Subcutaneous abdominal adipose tissue (tissue), 5 donors: ENCODE data around the gene TPRG1.

Source experiments
- H3K27ac ChIP-seq: one replicate; pipeline ENCODE4 v1.7.0; 2013; ENCODE audit warnings: low read depth, mild to moderate bottlenecking, inconsistent platforms, low read length, moderate library complexity
- H3K27me3 ChIP-seq, 5 donors: one replicate each; pipeline ENCODE4 v1.7.0; 2013; ENCODE audit warnings: low read length in 5 of 5, inconsistent platforms in 1 of 5; ENCODE audit not compliant: control insufficient read depth in 5 of 5, insufficient read depth in 4 of 5
- H3K36me3 ChIP-seq, 5 donors: one replicate each; pipeline ENCODE4 v1.7.0; 2013; ENCODE audit warnings: low read length in 5 of 5; ENCODE audit not compliant: control insufficient read depth in 5 of 5, insufficient read depth in 5 of 5
- H3K4me1 ChIP-seq, 5 donors: one replicate each; pipeline ENCODE4 v1.7.0; 2013; ENCODE audit warnings: low read length in 5 of 5, mild to moderate bottlenecking in 3 of 5, moderate library complexity in 1 of 5; ENCODE audit not compliant: control insufficient read depth in 5 of 5, insufficient read depth in 5 of 5
- H3K4me3 ChIP-seq, 5 donors: one replicate each; pipeline ENCODE4 v1.7.0; 2013; ENCODE audit warnings: low read length in 5 of 5, low read depth in 1 of 5
- H3K9ac ChIP-seq, 5 donors: one replicate each; pipeline ENCODE4 v1.7.0; 2013; ENCODE audit warnings: low read length in 5 of 5, mild to moderate bottlenecking in 4 of 5, moderate library complexity in 3 of 5
- H3K9me3 ChIP-seq, 5 donors: one replicate each; pipeline ENCODE4 v1.7.0; 2013; ENCODE audit warnings: low read length in 5 of 5; ENCODE audit not compliant: control insufficient read depth in 5 of 5
- donor health status: healthy.
- donor health status: healthy.
- donor health status: healthy.
- donor health status: healthy.
- donor health status: healthy.

Gene TPRG1

DNA sequence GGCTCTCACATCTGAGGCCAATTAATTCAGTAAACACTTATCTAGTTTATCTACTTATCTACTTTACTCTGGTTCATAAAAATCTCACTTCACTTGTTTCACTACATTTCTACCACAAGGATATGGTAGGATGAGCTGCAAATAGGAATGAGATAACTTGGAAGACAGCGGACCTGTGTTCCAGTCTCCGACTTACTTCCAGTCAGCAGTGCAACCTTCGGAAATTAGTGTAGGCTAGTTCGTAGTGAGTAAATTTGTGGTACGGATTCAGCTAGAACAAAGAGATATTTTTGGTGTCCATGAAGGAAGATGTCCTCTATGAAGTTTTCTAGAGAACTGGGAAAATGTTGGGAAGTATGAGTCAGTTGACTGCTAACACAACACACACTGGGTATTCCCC lies 66.3 kb downstream of the TPRG1 start:
- Histone ChIP-seq H3K9ac (no peak overlapping the region), H3K27me3 (no peaks in the 10 kb centered on the region), H3K4me1 (peaks cover 0 to 3% (median under 1%) of the 10 kb centered on the region in 5 donors), H3K36me3 (no peaks in the 10 kb centered on the region), H3K4me3 (no peak overlapping the region), H3K27ac (no peak overlapping the region), H3K9me3 (peaks cover 0 to under 1% (median 0%) of the 10 kb centered on the region in 5 donors)

- no peaks in the 10 kb centered on the region for H3K4me1 ChIP-seq
- H3K27ac ChIP-seq: no peak overlapping the region
- peaks cover 0 to 3% (median 0%) of the 10 kb centered on the region in 5 donors for H3K9me3 ChIP-seq
- no peak overlapping the region for H3K9ac ChIP-seq
- H3K27me3 ChIP-seq: no peaks in the 10 kb centered on the region
- H3K4me3 ChIP-seq: no peak overlapping the region
- peaks cover 0 to 4% (median 0%) of the 10 kb centered on the region in 5 donors for H3K36me3 ChIP-seq
Observed at GRCh38 chr3:189239616-189240015, 67.8 kb downstream of the TPRG1 start.

GRCh38 chr3:189249987-189250386 lies 78.2 kb downstream of the TPRG1 start:
- no peaks in the 10 kb centered on the region for H3K27me3 ChIP-seq
- no peaks in the 10 kb centered on the region for H3K9me3 ChIP-seq
- H3K27ac ChIP-seq: no peak overlapping the region
- H3K36me3 ChIP-seq: peaks cover 0 to 2% (median 0%) of the 10 kb centered on the region in 5 donors
- H3K4me1 ChIP-seq: no peaks in the 10 kb centered on the region
- no peak overlapping the region for H3K4me3 ChIP-seq
- H3K9ac ChIP-seq: no peak overlapping the region

DNA sequence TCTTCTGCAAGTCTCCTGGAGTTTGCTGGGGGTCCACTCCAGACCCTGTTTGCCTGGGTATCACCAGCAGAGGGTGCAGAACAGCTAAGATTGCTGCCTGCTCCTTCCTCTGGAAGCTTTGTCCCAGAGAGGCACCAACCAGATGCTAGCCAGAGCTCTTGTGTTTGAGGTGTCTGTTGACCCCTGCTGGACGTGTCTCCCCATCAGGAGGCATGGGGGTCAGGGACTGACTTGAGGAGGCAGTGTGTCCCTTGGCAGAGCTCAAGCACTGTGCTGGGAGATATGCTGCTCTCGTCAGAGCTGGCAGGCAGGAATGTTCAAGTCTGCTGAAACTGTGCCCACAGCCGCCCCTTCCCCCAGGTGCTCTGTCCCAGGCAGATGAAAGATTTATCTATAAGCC lies 86.5 kb downstream of the TPRG1 start:
- no peaks in the 10 kb centered on the region for H3K4me1 ChIP-seq

DNA sequence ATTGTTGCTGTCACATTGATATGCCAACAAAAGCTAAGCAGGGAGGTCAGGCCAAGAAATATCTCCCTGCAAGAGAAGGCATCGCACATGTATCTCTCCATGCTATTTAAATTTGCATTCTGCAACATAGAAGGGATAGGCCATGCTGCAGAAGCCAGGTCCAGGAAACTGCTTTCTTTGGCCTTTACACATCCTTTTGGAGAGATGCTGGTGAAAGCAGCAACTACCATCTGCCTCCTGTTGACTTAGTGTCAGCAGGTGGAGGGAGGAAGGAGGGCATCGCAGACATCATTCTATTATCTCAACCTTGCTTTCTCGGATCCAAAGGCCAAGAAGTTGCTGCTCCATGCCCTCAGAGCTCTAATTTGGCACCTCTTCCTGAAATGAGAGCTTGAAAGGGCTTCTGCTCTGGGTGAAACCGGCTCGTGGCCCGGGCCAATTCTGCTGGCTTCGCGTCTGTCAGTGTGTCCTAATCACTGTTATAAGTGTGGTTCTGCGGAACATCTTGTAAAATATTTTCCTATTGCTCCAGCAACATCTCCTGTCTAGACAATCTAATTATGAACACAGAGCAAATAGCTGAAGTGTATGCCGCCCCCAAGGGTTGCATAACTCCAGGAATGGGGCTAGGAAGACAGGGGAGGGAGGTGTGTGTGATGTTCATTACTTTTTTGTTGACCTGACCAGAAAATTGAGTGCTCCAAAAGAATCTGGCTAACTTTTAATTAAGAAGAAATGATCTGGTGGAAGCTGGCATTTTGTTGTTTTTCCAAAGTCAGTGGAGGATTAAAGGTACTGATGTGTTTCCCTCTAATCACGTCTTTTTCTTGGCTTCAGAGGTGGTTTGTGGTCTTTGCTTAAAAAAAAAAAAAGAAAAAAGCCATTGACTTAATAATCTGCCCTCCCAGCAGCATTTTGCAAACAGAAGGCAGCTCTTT lies 89.1 kb downstream of the TPRG1 start:
- Histone ChIP-seq H3K9ac (no peak overlapping the region), H3K9me3 (no peaks in the 10 kb centered on the region), H3K4me1 (no peaks in the 10 kb centered on the region), H3K4me3 (no peak overlapping the region), H3K27ac (no peak overlapping the region), H3K36me3 (no peaks in the 10 kb centered on the region), H3K27me3 (no peaks in the 10 kb centered on the region)

More for the DNA sequence above, 86.5 kb downstream of the TPRG1 start:
- H3K27me3 ChIP-seq: no peaks in the 10 kb centered on the region
- no peak overlapping the region for H3K27ac ChIP-seq
- H3K4me3 ChIP-seq: no peak overlapping the region
- no peak overlapping the region for H3K9ac ChIP-seq
- no peaks in the 10 kb centered on the region for H3K36me3 ChIP-seq
- no peaks in the 10 kb centered on the region for H3K9me3 ChIP-seq

GRCh38 chr3:189262746-189263145 lies 91.0 kb downstream of the TPRG1 start:
- no peaks in the 10 kb centered on the region for H3K9me3 ChIP-seq
- no peaks in the 10 kb centered on the region for H3K4me1 ChIP-seq
- H3K9ac ChIP-seq: no peak overlapping the region
- no peaks in the 10 kb centered on the region for H3K36me3 ChIP-seq
- H3K27me3 ChIP-seq: no peaks in the 10 kb centered on the region
- H3K27ac ChIP-seq: no peak overlapping the region
- no peak overlapping the region for H3K4me3 ChIP-seq

DNA sequence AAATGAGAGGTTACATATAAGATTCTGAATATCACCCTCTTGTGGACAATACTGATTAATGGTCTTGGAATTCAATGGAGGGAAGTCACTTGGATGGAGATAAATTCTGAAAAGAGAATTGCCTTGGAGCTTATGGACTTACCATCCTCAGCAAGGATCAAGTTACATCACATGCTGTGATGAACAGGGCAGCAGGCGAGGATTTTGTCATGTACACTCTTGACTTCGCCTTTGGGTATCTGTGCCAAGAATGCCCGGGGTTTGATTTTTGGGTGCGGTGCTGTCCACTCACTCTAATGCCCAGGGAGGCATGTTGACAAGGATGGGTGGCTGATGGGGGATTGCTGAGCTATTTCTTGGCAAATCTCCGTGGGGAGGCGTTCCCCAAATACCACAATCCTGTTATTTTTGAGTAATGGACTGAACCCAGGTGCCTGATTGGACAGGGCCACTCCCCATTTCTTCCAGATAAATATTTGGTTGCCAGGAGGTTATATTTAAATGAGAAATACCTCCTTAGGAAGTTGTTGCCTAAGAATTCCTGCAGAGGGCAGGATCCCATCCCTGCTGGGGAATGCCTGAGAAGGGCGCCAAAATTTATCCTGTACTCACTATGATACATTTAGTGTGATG lies 96.3 kb downstream of the TPRG1 start:
- H3K4me3 ChIP-seq: no peak overlapping the region
- H3K27ac ChIP-seq: no peak overlapping the region

GRCh38 chr3:189269365-189269764 lies 97.6 kb downstream of the TPRG1 start:
- Histone ChIP-seq H3K27ac (no peak overlapping the region), H3K4me1 (no peaks in the 10 kb centered on the region)

More for the DNA sequence above, 96.3 kb downstream of the TPRG1 start:
- Histone ChIP-seq H3K9me3 (no peaks in the 10 kb centered on the region), H3K4me1 (no peaks in the 10 kb centered on the region), H3K9ac (no peak overlapping the region), H3K36me3 (no peaks in the 10 kb centered on the region), H3K27me3 (no peaks in the 10 kb centered on the region)

GRCh38 chr3:189270248-189270832 lies 98.6 kb downstream of the TPRG1 start:
- Histone ChIP-seq H3K9ac (no peak overlapping the region), H3K4me1 (no peaks in the 10 kb centered on the region), H3K27ac (no peak overlapping the region), H3K27me3 (no peaks in the 10 kb centered on the region), H3K4me3 (no peak overlapping the region), H3K36me3 (no peaks in the 10 kb centered on the region), H3K9me3 (no peaks in the 10 kb centered on the region)

More at GRCh38 chr3:189269365-189269764, 97.6 kb downstream of the TPRG1 start:
- Histone ChIP-seq H3K9ac (no peak overlapping the region), H3K27me3 (no peaks in the 10 kb centered on the region), H3K4me3 (no peak overlapping the region), H3K9me3 (no peaks in the 10 kb centered on the region), H3K36me3 (no peaks in the 10 kb centered on the region)
